Cardiac muscle cell (in vitro differentiated cells and primary cell): ENCODE results near the gene P3H3. TPM values are rescaled to one million over a fixed set of nuclear protein-coding genes. Genes with fewer than 3 reads are reported as not detected.

Experiments
- DNase-seq, 2 donors: peaks; one replicate each; pipeline versions ENCODE4 v3.0.0 to v3.0.0-alpha.2; 2010 to 2017; ENCODE audit warnings: low read depth in 1 of 2, low spot score in 1 of 2
- H3K27ac ChIP-seq: fragments of 200-600 bp; sonication (generic); 2 replicates; pipeline ENCODE4 v1.5.1; 2016
- H3K27me3 ChIP-seq: fragments of 200-600 bp; sonication (generic); 2 replicates; pipeline ENCODE4 v1.6.0; 2016; ENCODE audit warnings: control low read depth
- H3K36me3 ChIP-seq: fragments of 200-600 bp; sonication (generic); 2 replicates; pipeline ENCODE4 v1.5.1; 2016; ENCODE audit warnings: control low read depth
- H3K4me1 ChIP-seq: fragments of 200-600 bp; sonication (generic); 2 replicates; pipeline ENCODE4 v1.8.1; 2017; ENCODE audit warnings: low read depth, mild to moderate bottlenecking, mixed run types
- H3K4me3 ChIP-seq: fragments of 200-600 bp; sonication (generic); 2 replicates; pipeline ENCODE4 v1.5.1; 2016; ENCODE audit warnings: mild to moderate bottlenecking
- H3K9me3 ChIP-seq: fragments of 200-600 bp; sonication (generic); 2 replicates; pipeline ENCODE4 v1.5.1; 2017; ENCODE audit warnings: low read depth, mild to moderate bottlenecking, control low read depth
- polyA plus RNA-seq: library from polyadenylated mRNA; unstranded; fragments of >200 nt; fragmentation: Nextera tagmentation; extraction: Ambion mirVana; gene quantifications from 2 replicates; pipeline ENCODE4 v1.2.1, GENCODE V29; 2016
- total RNA-seq: library from RNA; depleted of rRNA; stranded (reverse); fragments of >200 nt; gene quantifications from 2 replicates; pipeline ENCODE4 v1.2.3, GENCODE V29; 2016
- TF ChIP-seq, protein P1 (sequence below): IDR thresholded peaks from 2 replicates; pipeline ENCODE4 v1.5.1; 2012; ENCODE audit warnings: low read depth, mild to moderate bottlenecking, low read length

P3H3 gene
- total and polyA plus RNA-seq, 2 experiments from 2014 or later = 18.2 to 19.7 TPM

DNA sequence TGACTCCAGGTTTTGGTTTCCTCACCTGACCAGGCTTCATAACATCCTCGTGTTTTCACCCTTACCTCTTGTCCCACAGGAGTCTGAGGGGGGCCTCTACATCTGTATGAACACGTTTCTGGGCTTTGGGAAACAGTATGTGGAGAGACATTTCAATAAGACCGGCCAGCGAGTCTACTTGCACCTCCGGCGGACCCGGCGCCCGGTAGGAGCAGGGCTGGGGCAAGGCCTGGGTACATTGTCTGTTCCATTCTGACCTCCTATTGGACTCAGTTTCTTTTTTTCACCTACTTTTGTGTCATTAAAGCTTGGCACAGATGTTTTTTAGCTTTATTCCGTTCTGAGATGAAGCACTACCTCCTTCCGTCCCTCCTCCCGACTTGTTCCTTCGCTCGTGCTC, 27.1 kb downstream of the P3H3 start:
- Histone ChIP-seq H3K9me3 (no peaks in the 10 kb centered on the region), H3K4me3 (no peak overlapping the region), H3K4me1 (no peaks in the 10 kb centered on the region), H3K27ac (no peak overlapping the region), H3K27me3 (no peaks in the 10 kb centered on the region), H3K36me3 (peaks cover 41% of the 10 kb centered on the region)
- TF ChIP-seq, protein P1, sequence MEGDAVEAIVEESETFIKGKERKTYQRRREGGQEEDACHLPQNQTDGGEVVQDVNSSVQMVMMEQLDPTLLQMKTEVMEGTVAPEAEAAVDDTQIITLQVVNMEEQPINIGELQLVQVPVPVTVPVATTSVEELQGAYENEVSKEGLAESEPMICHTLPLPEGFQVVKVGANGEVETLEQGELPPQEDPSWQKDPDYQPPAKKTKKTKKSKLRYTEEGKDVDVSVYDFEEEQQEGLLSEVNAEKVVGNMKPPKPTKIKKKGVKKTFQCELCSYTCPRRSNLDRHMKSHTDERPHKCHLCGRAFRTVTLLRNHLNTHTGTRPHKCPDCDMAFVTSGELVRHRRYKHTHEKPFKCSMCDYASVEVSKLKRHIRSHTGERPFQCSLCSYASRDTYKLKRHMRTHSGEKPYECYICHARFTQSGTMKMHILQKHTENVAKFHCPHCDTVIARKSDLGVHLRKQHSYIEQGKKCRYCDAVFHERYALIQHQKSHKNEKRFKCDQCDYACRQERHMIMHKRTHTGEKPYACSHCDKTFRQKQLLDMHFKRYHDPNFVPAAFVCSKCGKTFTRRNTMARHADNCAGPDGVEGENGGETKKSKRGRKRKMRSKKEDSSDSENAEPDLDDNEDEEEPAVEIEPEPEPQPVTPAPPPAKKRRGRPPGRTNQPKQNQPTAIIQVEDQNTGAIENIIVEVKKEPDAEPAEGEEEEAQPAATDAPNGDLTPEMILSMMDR = no peak
- no peak for DNase-seq

DNA sequence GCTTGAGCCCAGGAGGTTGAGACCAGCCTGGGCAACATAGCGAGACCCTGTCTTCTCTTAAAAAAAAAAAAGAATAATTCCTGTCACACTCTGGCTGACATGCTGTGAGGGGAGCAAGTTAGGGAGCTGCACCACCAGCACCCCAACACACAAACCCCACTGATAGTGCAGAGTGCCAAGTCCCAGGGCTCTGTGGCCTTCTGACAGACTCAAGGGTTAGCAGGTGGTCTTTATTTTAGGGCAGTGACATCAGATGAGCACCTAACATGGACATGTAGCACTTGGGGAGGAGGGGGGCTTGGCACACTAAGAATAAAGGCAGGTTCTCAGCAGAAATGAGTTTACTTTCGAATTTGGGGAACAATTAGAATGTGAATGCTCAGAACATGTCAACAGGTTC, 30.6 kb downstream of the P3H3 start:
- H3K36me3 ChIP-seq = peaks cover 66% of the 10 kb centered on the region
- no peaks in the 10 kb centered on the region for H3K9me3 ChIP-seq
- DNase-seq = no peak
- no peaks in the 10 kb centered on the region for H3K4me1 ChIP-seq
- H3K4me3 ChIP-seq = no peak overlapping the region
- TF ChIP-seq, protein P1 = no peak
- no peaks in the 10 kb centered on the region for H3K27me3 ChIP-seq
- H3K27ac ChIP-seq = no peak overlapping the region

DNA sequence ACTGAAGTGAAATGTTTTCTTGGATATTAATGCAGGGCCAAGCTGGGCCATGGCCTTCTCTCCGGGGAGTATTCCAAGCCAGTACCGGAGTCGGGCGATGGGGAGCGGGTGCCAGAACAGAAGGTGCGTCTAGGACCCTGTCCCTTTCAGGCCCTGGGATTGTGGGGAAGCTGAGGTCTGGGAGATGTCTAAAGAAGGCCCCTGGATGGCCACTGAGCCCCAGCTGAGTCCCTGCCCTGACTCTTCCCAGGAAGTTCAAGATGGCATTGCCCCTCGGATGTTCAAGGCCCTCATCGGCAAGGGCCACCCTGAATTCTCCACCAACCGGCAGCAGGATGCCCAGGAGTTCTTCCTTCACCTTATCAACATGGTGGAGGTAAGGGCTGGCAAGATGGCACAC, 31.9 kb downstream of the P3H3 start:
- Histone ChIP-seq H3K4me1 (no peaks in the 10 kb centered on the region), H3K9me3 (no peaks in the 10 kb centered on the region), H3K27ac (no peak overlapping the region), H3K4me3 (no peak overlapping the region), H3K27me3 (no peaks in the 10 kb centered on the region), H3K36me3 (peaks cover 77% of the 10 kb centered on the region)
- DNase-seq = no peak
- TF ChIP-seq, protein P1 = no peak

DNA sequence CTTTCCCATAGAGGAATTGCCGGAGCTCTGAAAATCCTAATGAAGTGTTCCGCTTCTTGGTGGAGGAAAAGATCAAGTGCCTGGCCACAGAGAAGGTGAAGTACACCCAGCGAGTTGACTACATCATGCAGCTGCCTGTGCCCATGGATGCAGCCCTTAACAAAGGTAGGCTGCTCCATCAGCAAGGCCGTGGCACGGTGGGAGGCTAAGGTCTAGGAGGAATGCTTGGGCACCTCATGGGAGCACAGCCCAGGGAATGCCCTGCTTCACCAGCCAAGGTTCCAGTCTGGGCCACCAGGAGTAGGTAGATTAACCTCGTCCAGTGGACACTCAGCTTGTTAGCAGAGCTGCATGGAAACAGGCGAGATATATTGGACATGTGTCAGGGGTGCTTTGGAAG, 32.7 kb downstream of the P3H3 start:
- no peaks in the 10 kb centered on the region for H3K27me3 ChIP-seq
- H3K36me3 ChIP-seq = peaks cover 76% of the 10 kb centered on the region
- H3K9me3 ChIP-seq = no peaks in the 10 kb centered on the region
- no peaks in the 10 kb centered on the region for H3K4me1 ChIP-seq
- TF ChIP-seq, protein P1 = no peak
- no peak overlapping the region for H3K27ac ChIP-seq
- DNase-seq = no peak
- H3K4me3 ChIP-seq = no peak overlapping the region

DNA sequence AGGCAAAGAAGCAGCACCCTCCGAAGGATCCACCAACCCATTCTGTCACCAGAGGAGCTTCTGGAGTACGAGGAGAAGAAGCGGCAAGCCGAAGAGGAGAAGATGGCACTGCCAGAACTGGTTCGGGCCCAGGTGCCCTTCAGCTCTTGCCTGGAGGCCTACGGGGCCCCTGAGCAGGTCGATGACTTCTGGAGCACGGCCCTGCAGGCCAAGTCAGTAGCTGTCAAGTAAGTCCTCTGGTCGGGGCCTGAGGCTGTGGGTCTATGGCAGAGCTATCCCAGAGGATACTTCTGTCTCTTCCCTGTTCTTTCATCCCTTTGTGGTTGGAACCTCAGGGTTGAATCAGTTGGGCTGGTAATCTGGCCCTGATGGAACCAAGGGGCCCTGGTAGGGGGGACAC, 33.2 kb downstream of the P3H3 start:
- TF ChIP-seq, protein P1 = no peak
- Histone ChIP-seq H3K27ac (no peak overlapping the region), H3K9me3 (no peaks in the 10 kb centered on the region), H3K36me3 (peaks cover 73% of the 10 kb centered on the region), H3K4me3 (no peak overlapping the region), H3K4me1 (no peaks in the 10 kb centered on the region), H3K27me3 (no peaks in the 10 kb centered on the region)
- no peak for DNase-seq

DNA sequence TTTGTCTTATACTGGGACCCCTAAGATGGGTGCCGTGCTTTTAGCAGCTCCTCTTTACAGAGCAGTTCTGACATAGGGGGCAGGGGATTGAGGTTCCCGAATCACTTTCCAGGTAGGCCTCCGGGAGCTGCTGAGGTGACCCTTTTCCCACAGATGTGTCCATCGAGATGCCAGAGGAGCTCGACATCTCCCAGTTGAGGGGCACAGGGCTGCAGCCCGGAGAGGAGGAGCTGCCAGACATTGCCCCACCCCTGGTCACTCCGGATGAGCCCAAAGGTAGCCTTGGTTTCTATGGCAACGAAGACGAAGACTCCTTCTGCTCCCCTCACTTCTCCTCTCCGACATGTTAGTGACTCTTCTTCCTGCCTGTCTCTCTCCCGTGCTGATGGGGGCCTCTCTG, 34.8 kb downstream of the P3H3 start:
- Histone ChIP-seq H3K27ac (no peak overlapping the region), H3K4me1 (no peaks in the 10 kb centered on the region), H3K36me3 (peaks cover 57% of the 10 kb centered on the region), H3K4me3 (no peak overlapping the region), H3K9me3 (no peaks in the 10 kb centered on the region), H3K27me3 (no peaks in the 10 kb centered on the region)
- TF ChIP-seq, protein P1 = no peak
- no peak for DNase-seq
